Measurements from ENCODE around the gene AKAP14.
"Not testable (repeated sequence)": the region's sequence is repeated elsewhere in the genome, so short reads cannot be mapped to it uniquely, and the experiment has no call there.

AKAP14 gene

GRCh38 chrX:119919835-119920585 lies 24.3 kb downstream of the AKAP14 start:
- in situ Hi-C loops (cut with HindIII; ENCODE audit: low sequenced_read_pairs): no loop called here

GRCh38 chrX:119922391-119922790 lies 26.7 kb downstream of the AKAP14 start:
- in situ Hi-C loops (cut with HindIII; ENCODE audit: low sequenced_read_pairs): not testable (repeated sequence)

DNA sequence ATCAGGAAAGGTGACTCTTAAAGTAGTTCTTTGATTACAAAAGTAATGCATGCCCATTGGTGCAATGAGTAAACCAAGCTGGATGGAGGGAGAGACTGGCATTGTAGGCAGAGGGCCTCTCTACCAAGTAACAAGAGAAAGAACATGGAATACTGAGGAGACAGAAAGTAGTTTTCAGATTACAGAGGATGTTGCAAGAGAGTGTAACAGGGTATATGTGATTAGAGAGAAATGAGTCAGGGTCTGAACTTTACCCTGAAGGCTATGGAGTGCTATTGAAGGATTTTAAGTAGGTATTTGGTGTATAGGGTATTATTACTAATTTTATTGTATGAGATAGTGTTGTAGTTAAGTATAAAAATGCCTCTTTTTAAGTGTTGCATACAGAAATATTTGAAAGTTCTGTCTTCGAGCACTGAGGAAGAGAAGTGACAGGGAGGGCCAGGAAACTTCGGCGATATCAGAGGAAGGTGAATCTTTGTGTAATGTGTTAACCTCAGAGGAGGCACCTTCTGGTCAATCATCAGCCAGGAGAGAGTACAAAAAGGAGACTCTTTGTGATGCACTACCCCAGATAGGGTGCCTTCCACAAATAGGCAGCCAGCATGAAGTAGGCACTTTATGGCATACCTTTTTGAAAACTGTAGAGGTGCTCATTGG lies 39.7 kb downstream of the AKAP14 start:
- in situ Hi-C loops (cut with HindIII; ENCODE audit: low sequenced_read_pairs): no loop called here

GRCh38 chrX:119941336-119941735 lies 45.6 kb downstream of the AKAP14 start:
- in situ Hi-C loops (cut with HindIII; ENCODE audit: low sequenced_read_pairs): no loop called here

- in situ Hi-C loops (cut with HindIII; ENCODE audit: low sequenced_read_pairs): no loop called here
Measured at GRCh38 chrX:119942173-119942819, 46.6 kb downstream of the AKAP14 start.

DNA sequence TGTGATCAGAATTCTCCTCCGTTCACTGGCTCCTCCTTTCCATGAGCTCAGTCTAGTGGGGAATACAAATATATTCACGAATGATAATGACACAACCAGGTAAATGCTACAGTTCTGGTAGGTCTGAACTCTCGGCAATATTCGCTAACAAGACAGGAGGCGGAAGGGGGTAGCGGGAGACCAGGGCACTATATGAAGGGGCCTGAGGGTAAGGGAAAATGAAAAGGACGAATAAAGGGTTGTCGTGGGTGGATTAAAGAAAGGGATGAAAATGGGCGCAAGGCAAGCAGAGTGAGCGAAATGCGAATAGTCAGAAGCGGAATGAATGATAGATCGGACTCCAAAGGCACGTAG lies 47.1 kb downstream of the AKAP14 start:
- in situ Hi-C loops (cut with HindIII; ENCODE audit: low sequenced_read_pairs): no loop called here

DNA sequence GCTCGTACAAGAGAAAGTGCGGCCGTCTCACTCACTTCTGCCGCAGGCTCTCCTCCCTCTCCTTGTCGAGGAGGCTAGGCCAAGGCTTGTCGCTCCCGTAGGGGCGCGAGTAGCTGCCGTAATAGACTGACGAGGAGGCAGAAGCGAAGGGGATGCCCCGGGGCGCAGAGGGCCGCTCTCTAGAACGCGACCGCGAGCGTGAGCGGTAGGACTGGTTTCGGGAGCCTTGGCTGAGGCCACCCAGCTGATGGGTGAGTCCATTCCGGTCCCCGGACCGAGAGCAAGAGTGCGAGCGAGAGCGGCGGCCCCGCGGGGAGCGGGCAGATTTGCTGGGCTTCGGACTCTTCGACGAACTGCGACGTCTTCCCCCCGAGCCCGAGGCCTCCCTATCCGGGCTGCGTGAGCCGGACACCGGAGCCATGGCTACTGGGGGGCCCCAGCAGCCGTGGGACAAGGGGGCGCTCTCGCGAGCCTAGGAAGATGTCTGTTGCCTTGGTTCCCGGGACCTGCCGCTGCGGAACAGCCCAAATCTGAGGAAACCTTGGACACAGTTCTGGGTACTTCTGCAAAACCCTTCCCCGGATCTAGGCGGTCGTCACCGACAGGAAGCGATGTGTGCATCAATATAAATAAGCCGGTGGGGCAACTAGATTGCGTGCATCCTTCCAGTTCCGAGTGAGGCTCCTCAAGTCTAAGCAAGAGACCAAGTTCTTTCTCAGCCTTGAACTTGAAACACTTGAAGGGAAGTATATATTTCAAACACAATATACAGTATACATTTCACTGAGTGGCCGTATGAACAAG lies 47.7 kb downstream of the AKAP14 start, which contains the start of gene NKAP:
Gene NKAP, minus strand, starts transcription at position 567 of the 804 bp plus-strand sequence. Its CDS starts 146 bp downstream, at position 421.
- in situ Hi-C loops (cut with HindIII; ENCODE audit: low sequenced_read_pairs): no loop called here

GRCh38 chrX:119945481-119945880 lies 49.8 kb downstream of the AKAP14 start:
- in situ Hi-C loops (cut with HindIII; ENCODE audit: low sequenced_read_pairs): no loop called here

DNA sequence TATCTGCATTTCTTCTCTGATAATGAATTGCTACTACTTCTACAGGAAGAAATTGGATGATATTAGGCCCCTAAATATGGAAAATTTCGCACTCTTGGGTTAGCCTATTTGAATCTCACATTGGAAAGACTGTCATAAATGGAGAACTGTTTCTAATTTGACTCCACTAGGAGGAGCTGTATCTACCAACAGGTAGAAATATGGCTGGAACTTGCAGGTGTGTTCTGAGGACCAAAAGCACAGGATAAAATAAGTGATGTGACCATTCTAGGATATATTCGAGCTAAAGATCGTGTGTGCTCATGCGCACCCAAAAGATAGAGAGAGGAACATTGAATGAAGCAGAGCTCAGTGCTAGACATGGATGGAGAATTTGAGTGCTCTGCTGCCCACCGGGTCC lies 52.7 kb downstream of the AKAP14 start:
- in situ Hi-C loops (cut with HindIII; ENCODE audit: low sequenced_read_pairs): no loop called here

GRCh38 chrX:119954374-119954773 lies 58.7 kb downstream of the AKAP14 start:
- in situ Hi-C loops (cut with HindIII; ENCODE audit: low sequenced_read_pairs): no loop called here

DNA sequence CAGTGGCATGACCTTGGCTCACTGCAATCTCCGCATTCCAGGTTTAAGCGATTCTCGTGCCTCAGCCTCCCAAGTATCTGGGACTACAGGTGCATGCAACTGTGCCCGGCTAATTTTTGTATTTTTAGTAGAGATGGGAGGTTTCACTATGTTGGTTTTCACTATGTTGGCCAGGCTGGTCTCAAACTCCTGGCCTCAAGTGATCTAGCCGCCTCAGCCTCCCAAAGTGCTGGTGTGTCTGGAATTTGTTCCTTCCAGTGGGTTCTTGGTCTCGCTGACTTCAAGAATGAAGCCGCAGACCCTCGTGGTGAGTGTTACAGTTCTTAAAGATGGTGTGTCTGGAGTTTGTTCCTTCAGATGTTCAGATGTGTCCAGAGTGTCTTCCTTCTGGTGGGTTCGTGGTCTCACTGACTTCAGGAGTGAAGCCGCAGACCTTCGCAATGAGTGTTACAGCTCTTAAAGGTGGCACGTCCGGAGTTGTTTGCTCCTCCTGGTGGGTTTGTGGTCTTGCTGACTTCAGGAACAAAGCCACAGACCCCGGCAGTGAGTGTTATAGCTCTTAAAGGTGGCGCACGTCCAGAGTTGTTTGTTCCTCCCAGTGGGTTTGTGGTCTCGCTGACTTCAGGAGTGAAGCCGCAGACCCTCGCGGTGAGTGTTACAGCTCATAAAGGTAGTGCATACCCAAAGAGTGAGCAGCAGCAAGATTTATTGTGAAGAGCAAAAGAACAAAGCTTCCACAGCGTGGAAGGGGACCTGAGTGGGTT lies 60.3 kb downstream of the AKAP14 start:
- in situ Hi-C loops (cut with HindIII; ENCODE audit: low sequenced_read_pairs): not testable (repeated sequence)

DNA sequence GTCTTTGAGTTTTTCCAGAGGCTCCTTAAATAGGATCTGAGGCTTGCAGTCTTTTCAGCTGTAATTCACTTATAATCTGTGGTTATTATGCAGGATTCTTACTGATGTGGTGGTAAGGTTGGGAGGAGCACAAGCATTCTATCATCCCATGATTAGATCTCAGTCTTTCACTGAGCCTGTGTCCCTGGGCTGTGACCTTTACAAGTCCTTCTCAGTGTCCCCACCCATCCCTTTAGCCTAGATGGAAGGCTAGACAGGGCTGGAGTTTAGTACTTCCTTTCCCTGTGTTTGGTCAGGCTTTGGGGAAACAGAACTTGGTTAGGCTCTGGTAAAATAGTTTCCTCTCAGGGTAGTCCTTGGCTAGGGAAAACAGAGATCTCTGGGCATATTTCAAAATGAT lies 64.9 kb downstream of the AKAP14 start:
- in situ Hi-C loops (cut with HindIII; ENCODE audit: low sequenced_read_pairs): no loop called here

DNA sequence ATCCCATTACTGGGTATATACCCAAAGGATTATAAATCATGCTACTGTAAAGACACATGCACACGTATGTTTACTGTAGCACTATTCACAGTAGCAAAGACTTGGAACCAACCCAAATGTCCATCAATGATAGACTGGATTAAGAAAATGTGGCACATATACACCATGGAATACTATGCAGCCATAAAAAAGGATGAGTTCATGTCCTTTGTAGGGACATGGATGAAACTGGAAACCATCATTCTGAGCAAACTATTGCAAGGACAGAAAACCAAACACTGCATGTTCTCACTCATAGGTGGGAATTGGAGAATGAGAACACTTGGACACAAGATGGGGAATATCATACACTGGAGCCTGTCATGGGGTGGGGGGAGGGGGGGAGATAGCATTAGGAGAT lies 71.1 kb downstream of the AKAP14 start:
- in situ Hi-C loops (cut with HindIII; ENCODE audit: low sequenced_read_pairs): not testable (repeated sequence)

All from endothelial cell of hepatic sinusoid (primary cell).